Hair follicle dermal papilla cell (primary cell): ENCODE results near the gene GMCL2. TPM values are rescaled to one million over a fixed set of nuclear protein-coding genes. Genes with fewer than 3 reads are reported as not detected.

Source experiments
- total RNA-seq: library from RNA; depleted of rRNA; stranded (reverse); fragments of >200 nt; gene quantifications from 2 replicates; pipeline ENCODE4 v1.2.3, GENCODE V29; 2012

The GMCL2 gene
- not detected in 2 replicates for total RNA-seq

GRCh38 chr5:178187014-178187413, at the start of gene GMCL2:
Gene GMCL2 (minus strand): TSS chr5:178187371. CDS start chr5:178187299, 72 bp downstream.

GRCh38 chr5:178232124-178232919, 45.2 kb upstream of the GMCL2 start, which contains the start of gene PHYKPL:
Gene PHYKPL (minus strand): TSS chr5:178232802. CDS start chr5:178232550, 252 bp downstream.

GRCh38 chr5:178204182-178204934, 17.2 kb upstream of the GMCL2 start, which contains the start of gene HNRNPAB:
Gene HNRNPAB (plus strand): TSS chr5:178204533. CDS start chr5:178204838, 305 bp downstream.

DNA sequence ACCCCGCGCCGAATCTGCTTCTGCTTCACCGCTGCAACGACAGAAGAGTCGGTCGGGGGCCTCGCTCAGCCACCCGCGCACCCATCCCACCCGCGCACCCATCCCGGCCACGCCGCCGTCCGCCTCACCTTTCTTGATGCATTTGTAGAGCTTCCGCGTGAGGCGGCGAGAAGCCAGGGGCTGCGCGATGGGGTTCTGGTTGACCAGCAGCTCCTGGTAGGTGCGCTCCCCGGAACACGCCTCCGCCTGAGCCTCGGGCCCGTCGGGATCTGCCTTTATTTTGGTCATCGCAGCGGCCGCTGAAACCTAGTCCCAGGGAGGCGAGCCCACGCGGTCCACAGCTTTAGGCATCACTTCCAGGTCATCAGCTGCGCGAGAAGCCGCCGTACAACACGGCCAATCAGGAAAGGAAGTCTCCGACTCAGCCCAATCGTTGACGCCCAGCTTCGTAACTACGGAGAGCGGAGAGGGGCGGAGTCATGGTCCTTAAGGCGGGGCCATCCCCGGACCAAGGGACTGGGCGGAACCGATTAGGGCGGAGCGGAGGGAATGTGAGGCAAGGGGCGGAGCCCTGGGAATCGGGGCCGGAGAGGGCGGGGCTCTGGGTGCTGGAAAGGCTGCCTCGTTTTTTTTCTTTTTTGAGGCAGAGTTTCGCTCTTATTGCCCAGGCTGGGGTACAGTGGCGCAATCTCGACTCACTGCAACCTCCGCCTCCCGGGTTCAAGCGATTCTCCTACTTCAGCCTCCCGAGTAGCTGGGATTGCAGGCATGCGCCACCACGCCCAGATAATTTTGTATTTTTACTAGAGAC, 33.4 kb downstream of the GMCL2 start, which contains the start of gene NHP2:
Gene NHP2 (minus strand): TSS at position 356 of the 811 bp plus-strand sequence. CDS start 68 bp downstream, at position 288.

Other genes starting within 250 kb of the GMCL2 start
- gene PROP1, start 191.1 kb downstream of the GMCL2 start, total RNA-seq: not detected in 2 replicates
- gene N4BP3, start 73.8 kb downstream of the GMCL2 start, total RNA-seq: 0.32 and 0.36 TPM in 2 replicates
- 23.8 and 24.7 TPM in 2 replicates for gene RMND5B, start 56.4 kb downstream of the GMCL2 start, total RNA-seq
- gene NHP2, start 33.5 kb downstream of the GMCL2 start, total RNA-seq: 45.3 and 79.4 TPM in 2 replicates
- 39.5 and 42.4 TPM in 2 replicates for gene HNRNPAB, start 17.2 kb upstream of the GMCL2 start, total RNA-seq
- gene PHYKPL, start 45.4 kb upstream of the GMCL2 start, total RNA-seq: 39.2 and 51.3 TPM in 2 replicates